Renal cortical epithelial cell (primary cell): ENCODE measurements around the gene ABI3. TPM values are rescaled to one million over a fixed set of nuclear protein-coding genes. Genes with fewer than 3 reads are reported as not detected.
"Not testable (repeated sequence)": the region's sequence is repeated elsewhere in the genome, so short reads cannot be mapped to it uniquely, and the experiment has no call there.

ENCODE experiments used
- DNase-seq: peaks from one replicate; pipeline ENCODE4 v3.0.0-alpha.2; 2011; ENCODE audit warnings: low read depth
- total RNA-seq: library from RNA; depleted of rRNA; stranded (reverse); fragments of >200 nt; gene quantifications from 2 replicates; pipeline ENCODE4 v1.2.3, GENCODE V29; 2014

ABI3 gene
- total RNA-seq: 0.17 TPM in 1 of 2 replicates, not detected in the other

- peak; percentile 44 for DNase-seq
Measured at GRCh38 chr17:49210158-49211029, at the start of gene ABI3, which contains the start of gene GNGT2. TSS of gene ABI3 (plus strand) at chr17:49210707. CDS start at chr17:49210725, 18 bp downstream. TSS of gene GNGT2 (minus strand) at chr17:49210574. CDS start at chr17:49207422, 3,152 bp downstream.

- DNase-seq: no peak
Measured at GRCh38 chr17:49162866-49163265, 47.6 kb upstream of the ABI3 start.

GRCh38 chr17:49165143-49165542 is 45.4 kb upstream of the ABI3 start:
- DNase-seq: no peak

- no peak for DNase-seq
Measured at GRCh38 chr17:49168706-49169105, 41.8 kb upstream of the ABI3 start.

- no peak for DNase-seq
Measured at GRCh38 chr17:49170216-49170615, 40.3 kb upstream of the ABI3 start.

GRCh38 chr17:49170711-49171110 is 39.8 kb upstream of the ABI3 start:
- DNase-seq: not testable (repeated sequence)

- not testable (repeated sequence) for DNase-seq
Measured at GRCh38 chr17:49175978-49176377, 34.5 kb upstream of the ABI3 start.

GRCh38 chr17:49180303-49180702 is 30.2 kb upstream of the ABI3 start:
- DNase-seq: peak; percentile 30

GRCh38 chr17:49180998-49181635 is 29.4 kb upstream of the ABI3 start:
- DNase-seq: no peak

- no peak for DNase-seq
Measured at GRCh38 chr17:49183341-49183740, 27.2 kb upstream of the ABI3 start.

GRCh38 chr17:49183801-49184200 is 26.7 kb upstream of the ABI3 start:
- DNase-seq: no peak

- not testable (repeated sequence) for DNase-seq
Measured at GRCh38 chr17:49184522-49184921, 26.0 kb upstream of the ABI3 start.

- DNase-seq: not testable (repeated sequence)
Measured at GRCh38 chr17:49185381-49185780, 25.1 kb upstream of the ABI3 start.

GRCh38 chr17:49187301-49187700 is 23.2 kb upstream of the ABI3 start:
- no peak for DNase-seq

GRCh38 chr17:49190932-49191331 is 19.6 kb upstream of the ABI3 start:
- no peak for DNase-seq

- DNase-seq: no peak
Measured at GRCh38 chr17:49191409-49191916, 19.0 kb upstream of the ABI3 start.

- peak; percentile 66 for DNase-seq
Measured at GRCh38 chr17:49191917-49192741, 18.4 kb upstream of the ABI3 start.

- DNase-seq: peak; percentile 99
Measured at GRCh38 chr17:49193513-49194296, 16.8 kb upstream of the ABI3 start.

GRCh38 chr17:49194297-49194607 is 16.3 kb upstream of the ABI3 start:
- no peak for DNase-seq

- DNase-seq: no peak
Measured at GRCh38 chr17:49195751-49196150, 14.8 kb upstream of the ABI3 start.

GRCh38 chr17:49196520-49196919 is 14.0 kb upstream of the ABI3 start:
- DNase-seq: no peak
